Endothelial cell (in vitro differentiated cells): ENCODE results near the gene ART5. TPM values are rescaled to one million over a fixed set of nuclear protein-coding genes. Genes with fewer than 3 reads are reported as not detected.

Experiments used
- DNase-seq: peaks from one replicate; pipeline ENCODE4 v3.0.0; 2021; ENCODE audit warnings: low spot score
- H3K27ac Mint-ChIP-seq: one replicate; pipeline ENCODE4 v1.8.0; 2021; ENCODE audit warnings: mixed read lengths, inconsistent platforms; ENCODE audit not compliant: unreplicated experiment
- H3K27me3 Mint-ChIP-seq: one replicate; pipeline ENCODE4 v1.8.0; 2021; ENCODE audit warnings: mild to moderate bottlenecking, moderate library complexity, mixed read lengths, inconsistent platforms; ENCODE audit not compliant: unreplicated experiment
- H3K36me3 Mint-ChIP-seq: one replicate; pipeline ENCODE4 v1.8.0; 2021; ENCODE audit warnings: mild to moderate bottlenecking, low read depth, mixed read lengths, inconsistent platforms; ENCODE audit not compliant: unreplicated experiment
- H3K4me1 Mint-ChIP-seq: one replicate; pipeline ENCODE4 v1.8.0; 2021; ENCODE audit warnings: mild to moderate bottlenecking, mixed read lengths, inconsistent platforms; ENCODE audit not compliant: unreplicated experiment
- H3K4me3 Mint-ChIP-seq: one replicate; pipeline ENCODE4 v1.8.0; 2021; ENCODE audit warnings: mild to moderate bottlenecking, mixed read lengths, inconsistent platforms; ENCODE audit not compliant: unreplicated experiment
- H3K9me3 Mint-ChIP-seq: one replicate; pipeline ENCODE4 v1.8.0; 2021; ENCODE audit warnings: mixed read lengths, inconsistent platforms; ENCODE audit not compliant: unreplicated experiment
- CTCF ChIP-seq: fragments of 200-600 bp; sonication (generic); IDR thresholded peaks from one replicate; pipeline ENCODE4 v1.5.0; 2021; ENCODE audit warnings: antibody characterized with exemption; ENCODE audit not compliant: unreplicated experiment
- total RNA-seq: library from RNA; stranded (reverse); fragmentation: NEBNext Ultra II Directional; extraction: Animal tissue kit (Norgen Biotek cat#: 25700); gene quantifications from one replicate; pipeline ENCODE4 v1.2.1, GENCODE V29; 2021; ENCODE audit not compliant: unreplicated experiment

Gene ART5
- total RNA-seq, 1 donor from 2014 or later: 9.7 TPM

- no peak for DNase-seq
- Mint-ChIP-seq H3K4me1 (peaks cover 35% of the 10 kb centered on the region), H3K9me3 (no peaks in the 10 kb centered on the region), H3K36me3 (peaks cover 5% of the 10 kb centered on the region), H3K27ac (no peak overlapping the region), H3K4me3 (no peak overlapping the region), H3K27me3 (peaks cover 8% of the 10 kb centered on the region)
- TF ChIP-seq CTCF: no peak
Observed at GRCh38 chr11:3631331-3631730, 10.5 kb downstream of the ART5 start.

- H3K4me1 Mint-ChIP-seq: peaks cover 19% of the 10 kb centered on the region
- no peak for TF ChIP-seq CTCF
- H3K27ac Mint-ChIP-seq: no peak overlapping the region
- no peaks in the 10 kb centered on the region for H3K27me3 Mint-ChIP-seq
- H3K4me3 Mint-ChIP-seq: no peak overlapping the region
- H3K36me3 Mint-ChIP-seq: peaks cover 3% of the 10 kb centered on the region
- H3K9me3 Mint-ChIP-seq: no peaks in the 10 kb centered on the region
- DNase-seq: no peak
Observed at GRCh38 chr11:3627291-3627690, 14.5 kb downstream of the ART5 start.

GRCh38 chr11:3626250-3626960, 15.4 kb downstream of the ART5 start:
- no peaks in the 10 kb centered on the region for H3K9me3 Mint-ChIP-seq
- peaks cover 2% of the 10 kb centered on the region for H3K27me3 Mint-ChIP-seq
- H3K36me3 Mint-ChIP-seq: peaks cover 3% of the 10 kb centered on the region
- H3K4me1 Mint-ChIP-seq: peaks cover 25% of the 10 kb centered on the region
- no peak overlapping the region for H3K27ac Mint-ChIP-seq
- no peak overlapping the region for H3K4me3 Mint-ChIP-seq
- TF ChIP-seq CTCF: no peak
- no peak for DNase-seq

- no peaks in the 10 kb centered on the region for H3K9me3 Mint-ChIP-seq
- H3K27ac Mint-ChIP-seq: no peak overlapping the region
- no peak overlapping the region for H3K4me3 Mint-ChIP-seq
- H3K4me1 Mint-ChIP-seq: peaks cover 26% of the 10 kb centered on the region
- DNase-seq: no peak
- TF ChIP-seq CTCF: no peak
- peaks cover 3% of the 10 kb centered on the region for H3K36me3 Mint-ChIP-seq
- peaks cover 2% of the 10 kb centered on the region for H3K27me3 Mint-ChIP-seq
Observed at GRCh38 chr11:3623767-3624458, 17.9 kb downstream of the ART5 start.

GRCh38 chr11:3623121-3623520, 18.7 kb downstream of the ART5 start:
- Mint-ChIP-seq H3K4me1 (peaks cover 26% of the 10 kb centered on the region), H3K4me3 (no peak overlapping the region), H3K36me3 (peaks cover 3% of the 10 kb centered on the region), H3K27me3 (peaks cover 2% of the 10 kb centered on the region), H3K9me3 (no peaks in the 10 kb centered on the region), H3K27ac (no peak overlapping the region)
- TF ChIP-seq CTCF: no peak
- no peak for DNase-seq
